Duodenal mucosa (tissue), 2 donors: ENCODE measurements around the gene FAIM2.

Experiments used
- H3K27ac ChIP-seq: one replicate; pipeline ENCODE4 v1.7.0; 2013; ENCODE audit warnings: low read depth, low read length
- H3K27me3 ChIP-seq, 2 donors: one replicate each; pipeline ENCODE4 v1.7.0; 2013; ENCODE audit warnings: low read length in 2 of 2, control low read depth in 1 of 2; ENCODE audit not compliant: insufficient read depth in 2 of 2, control insufficient read depth in 1 of 2
- H3K36me3 ChIP-seq, 2 donors: one replicate each; pipeline ENCODE4 v1.7.0; 2013; ENCODE audit warnings: low read length in 2 of 2, control low read depth in 1 of 2; ENCODE audit not compliant: insufficient read depth in 2 of 2, control insufficient read depth in 1 of 2
- H3K4me1 ChIP-seq, 2 donors: one replicate each; pipeline ENCODE4 v1.7.0; 2013; ENCODE audit warnings: low read length in 2 of 2, control low read depth in 1 of 2; ENCODE audit not compliant: insufficient read depth in 2 of 2, control insufficient read depth in 1 of 2
- H3K4me3 ChIP-seq, 2 donors: one replicate each; pipeline ENCODE4 v1.7.0; 2013; ENCODE audit warnings: low read length in 2 of 2, low read depth in 1 of 2
- H3K9ac ChIP-seq, 2 donors: one replicate each; pipeline ENCODE4 v1.7.0; 2013; ENCODE audit warnings: low read length in 2 of 2, low read depth in 1 of 2
- H3K9me3 ChIP-seq, 2 donors: one replicate each; pipeline ENCODE4 v1.7.0; 2013; ENCODE audit warnings: low read length in 2 of 2, control low read depth in 1 of 2; ENCODE audit not compliant: control insufficient read depth in 1 of 2

FAIM2 gene

DNA sequence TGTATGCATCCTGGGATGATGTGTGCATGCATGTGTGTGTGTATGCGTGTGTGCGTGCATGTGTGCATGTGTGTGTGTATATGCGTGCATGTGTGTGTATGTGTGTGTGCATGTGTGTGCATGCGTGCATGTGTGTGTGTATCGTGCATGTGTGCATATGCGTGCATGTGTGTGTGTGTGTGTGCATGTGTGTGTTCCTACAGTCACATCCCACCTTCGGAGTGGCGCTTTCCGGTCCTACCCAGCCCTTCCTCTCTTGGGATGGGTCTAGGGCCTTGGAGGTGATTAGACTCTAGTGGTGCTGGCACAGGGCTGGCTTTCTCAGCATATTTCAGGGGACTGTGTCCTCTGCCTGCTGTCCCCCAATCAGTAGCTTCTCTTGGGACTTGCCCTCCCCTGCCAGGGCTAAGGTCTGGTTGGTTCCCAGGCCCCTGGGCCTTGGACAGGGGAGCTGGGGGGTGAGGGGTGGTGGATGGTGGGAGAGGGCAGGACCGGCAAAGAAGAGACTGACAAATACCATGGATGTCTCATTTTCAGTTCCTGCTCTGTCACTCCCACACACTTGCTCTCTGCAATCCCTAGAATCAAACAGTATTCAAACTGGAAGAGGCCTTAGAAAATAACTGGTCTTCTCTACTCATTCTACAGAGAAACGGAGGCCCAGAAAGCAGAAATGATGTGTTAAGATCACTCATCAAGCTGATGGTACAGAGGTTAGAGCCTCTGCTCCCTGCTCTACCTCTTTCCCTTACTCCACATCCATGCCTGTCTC is 21.9 kb upstream of the FAIM2 start:
- Histone ChIP-seq H3K27ac (no peak overlapping the region), H3K9ac (no peak overlapping the region), H3K4me1 (no peaks in the 10 kb centered on the region), H3K9me3 (no peaks in the 10 kb centered on the region), H3K27me3 (peaks cover 0 to 6% of the 10 kb centered on the region in 2 donors), H3K36me3 (no peaks in the 10 kb centered on the region), H3K4me3 (no peak overlapping the region)

GRCh38 chr12:49924628-49925246 is 21.0 kb upstream of the FAIM2 start:
- H3K4me1 ChIP-seq, result no peaks in the 10 kb centered on the region
- H3K36me3 ChIP-seq, result no peaks in the 10 kb centered on the region

GRCh38 chr12:49923880-49924556 is 20.3 kb upstream of the FAIM2 start:
- Histone ChIP-seq H3K4me1 (no peaks in the 10 kb centered on the region), H3K27ac (no peak overlapping the region), H3K9me3 (no peaks in the 10 kb centered on the region), H3K27me3 (peaks cover 0 to under 1% of the 10 kb centered on the region in 2 donors), H3K4me3 (no peak overlapping the region), H3K36me3 (no peaks in the 10 kb centered on the region), H3K9ac (no peak overlapping the region)

More at GRCh38 chr12:49924628-49925246, 21.0 kb upstream of the FAIM2 start:
- Histone ChIP-seq H3K9me3 (no peaks in the 10 kb centered on the region), H3K4me3 (no peak overlapping the region), H3K27me3 (peaks cover 0 to 6% of the 10 kb centered on the region in 2 donors), H3K9ac (no peak overlapping the region), H3K27ac (no peak overlapping the region)

DNA sequence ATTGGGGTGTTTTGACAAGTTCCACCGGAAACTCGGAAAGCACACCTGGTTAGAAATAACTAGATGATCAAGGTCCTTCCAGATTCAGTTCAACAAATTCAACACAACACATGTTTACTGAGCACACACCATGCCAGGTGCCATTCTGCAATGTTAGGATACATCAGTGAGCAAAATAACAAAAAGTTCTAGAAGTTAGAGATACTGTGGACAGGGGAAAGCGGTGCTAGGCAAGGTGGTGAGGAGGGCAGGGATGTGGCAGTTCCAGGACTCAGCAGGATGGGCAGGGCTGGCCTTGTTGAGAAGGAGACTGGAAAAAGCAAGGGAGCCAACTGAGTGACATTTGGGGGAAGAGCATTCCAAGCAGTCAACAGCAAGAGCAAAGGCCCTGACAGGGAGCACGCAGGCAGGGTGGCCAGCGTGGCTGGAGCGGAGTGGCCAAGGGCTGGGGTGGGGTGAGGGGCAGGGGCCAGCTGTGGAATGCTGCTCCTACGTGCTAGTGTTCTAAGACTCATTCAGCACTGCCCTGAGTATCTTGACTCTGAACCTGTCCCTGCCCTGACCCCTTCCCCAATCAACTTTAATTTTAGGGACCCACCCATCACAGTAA is 19.4 kb upstream of the FAIM2 start:
- Histone ChIP-seq H3K4me3 (no peak overlapping the region), H3K4me1 (no peaks in the 10 kb centered on the region), H3K9ac (no peak overlapping the region), H3K9me3 (no peaks in the 10 kb centered on the region), H3K27me3 (no peaks in the 10 kb centered on the region), H3K36me3 (no peaks in the 10 kb centered on the region), H3K27ac (no peak overlapping the region)

GRCh38 chr12:49922349-49923034 is 18.8 kb upstream of the FAIM2 start:
- H3K27me3 ChIP-seq, result no peaks in the 10 kb centered on the region
- no peaks in the 10 kb centered on the region for H3K36me3 ChIP-seq
- no peaks in the 10 kb centered on the region for H3K9me3 ChIP-seq
- H3K4me1 ChIP-seq, result no peaks in the 10 kb centered on the region
- no peak overlapping the region for H3K27ac ChIP-seq
- no peak overlapping the region for H3K9ac ChIP-seq
- no peak overlapping the region for H3K4me3 ChIP-seq

- no peaks in the 10 kb centered on the region for H3K36me3 ChIP-seq
- H3K27ac ChIP-seq, result no peak overlapping the region
- no peak overlapping the region for H3K9ac ChIP-seq
- H3K4me1 ChIP-seq, result no peaks in the 10 kb centered on the region
- no peaks in the 10 kb centered on the region for H3K9me3 ChIP-seq
- no peak overlapping the region for H3K4me3 ChIP-seq
- no peaks in the 10 kb centered on the region for H3K27me3 ChIP-seq
Observed at GRCh38 chr12:49921936-49922335, 18.2 kb upstream of the FAIM2 start.

GRCh38 chr12:49921299-49921698 is 17.6 kb upstream of the FAIM2 start:
- Histone ChIP-seq H3K9ac (no peak overlapping the region), H3K36me3 (no peaks in the 10 kb centered on the region), H3K27me3 (no peaks in the 10 kb centered on the region), H3K9me3 (no peaks in the 10 kb centered on the region), H3K4me1 (no peaks in the 10 kb centered on the region), H3K27ac (no peak overlapping the region), H3K4me3 (no peak overlapping the region)

- Histone ChIP-seq H3K4me3 (no peak overlapping the region), H3K4me1 (no peaks in the 10 kb centered on the region), H3K27ac (no peak overlapping the region), H3K36me3 (no peaks in the 10 kb centered on the region), H3K9ac (no peak overlapping the region), H3K9me3 (no peaks in the 10 kb centered on the region), H3K27me3 (no peaks in the 10 kb centered on the region)
Observed at GRCh38 chr12:49920915-49921286, 17.2 kb upstream of the FAIM2 start.

- H3K36me3 ChIP-seq, result no peaks in the 10 kb centered on the region
- no peak overlapping the region for H3K9ac ChIP-seq
- H3K4me3 ChIP-seq, result no peak overlapping the region
- H3K4me1 ChIP-seq, result no peaks in the 10 kb centered on the region
- no peak overlapping the region for H3K27ac ChIP-seq
- no peaks in the 10 kb centered on the region for H3K9me3 ChIP-seq
- H3K27me3 ChIP-seq, result no peaks in the 10 kb centered on the region
Observed at GRCh38 chr12:49920241-49920914, 16.7 kb upstream of the FAIM2 start.
